GM12872 (cell line): ENCODE data around the gene PI4KA.

ENCODE experiments used
- CTCF ChIP-seq: IDR thresholded peaks from 3 replicates; pipeline ENCODE4 v1.5.1; 2011; ENCODE audit warnings: low read depth, mild to moderate bottlenecking, low read length, moderate library complexity; ENCODE audit not compliant: insufficient read depth

Gene PI4KA

GRCh38 chr22:20805972-20806471 is 52.6 kb downstream of the PI4KA start:
- no peak for TF ChIP-seq CTCF

- no peak for TF ChIP-seq CTCF
These were observed 54.0 kb downstream of the PI4KA start for GRCh38 chr22:20804650-20805049.

- TF ChIP-seq CTCF = peak; percentile 61
These were observed 54.8 kb downstream of the PI4KA start for GRCh38 chr22:20803696-20804324.

- no peak for TF ChIP-seq CTCF
These were observed 55.6 kb downstream of the PI4KA start for GRCh38 chr22:20802922-20803553.

- TF ChIP-seq CTCF = no peak
These were observed 56.2 kb downstream of the PI4KA start for GRCh38 chr22:20802452-20802851.

- no peak for TF ChIP-seq CTCF
These were observed 59.2 kb downstream of the PI4KA start for GRCh38 chr22:20799449-20799848.

GRCh38 chr22:20798974-20799373 is 59.6 kb downstream of the PI4KA start:
- TF ChIP-seq CTCF = no peak
